Vagina (tissue), 2 donors: ENCODE results near the gene TSPAN32.

ENCODE experiments used
- CTCF ChIP-seq, 3 experiments: fragments of 450-650 bp in 2 of 3; fragments of 200-600 bp in 1 of 3; sonication (generic) in 1 of 3; IDR thresholded peaks; one replicate each; pipeline ENCODE4 v1.5.1; 2017 to 2019; ENCODE audit warnings: antibody characterized with exemption in 3 of 3, mild to moderate bottlenecking in 2 of 3, moderate library complexity in 2 of 3
- POLR2AphosphoS5 ChIP-seq, 2 donors: sonication (generic); formaldehyde crosslinking; IDR thresholded peaks; one replicate each; pipeline ENCODE4 v1.9.0; 2017; ENCODE audit warnings: antibody characterized with exemption in 2 of 2, mild to moderate bottlenecking in 2 of 2, low read depth in 1 of 2; ENCODE audit not compliant: insufficient read depth in 1 of 2

DNA sequence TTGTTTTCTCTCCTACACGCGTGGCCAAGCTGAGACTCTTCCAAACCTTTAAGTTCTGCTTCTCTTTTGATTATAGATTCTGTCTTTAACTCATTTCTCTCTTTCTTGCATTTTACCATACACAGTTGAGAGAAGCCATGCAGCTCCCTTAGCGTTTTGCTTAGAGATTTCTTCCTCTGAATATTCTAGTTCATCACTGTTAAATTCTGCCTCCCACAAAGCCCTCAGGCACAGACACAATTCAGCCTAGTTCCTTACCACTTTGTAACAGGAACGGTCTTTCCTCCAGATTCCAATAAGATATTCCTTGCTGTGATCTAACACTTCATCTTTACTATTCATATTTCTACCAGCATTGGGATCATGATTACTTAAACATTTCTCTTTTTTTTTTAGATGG is 50.6 kb downstream of the TSPAN32 start:
- no peak for TF ChIP-seq CTCF (IDR thresholded peaks at IDR 0.05)
- TF ChIP-seq POLR2AphosphoS5 (IDR thresholded peaks at IDR 0.05; ENCODE audit: insufficient read depth in 1 of 2, low read depth in 1 of 2): no peak
